C4-2B (cell line): ENCODE data around the gene COX6B2.

Source experiments
- CTCF ChIP-seq: fragments of 450-650 bp; conservative IDR thresholded peaks from 2 replicates; pipeline ENCODE4 v1.5.1; 2017; ENCODE audit warnings: mild to moderate bottlenecking
- ZFX ChIP-seq: fragments of 450-650 bp; IDR thresholded peaks from 2 replicates; pipeline ENCODE4 v1.6.1; 2017

- TF ChIP-seq CTCF = no peak
- no peak for TF ChIP-seq ZFX
These were observed 18.4 kb downstream of the COX6B2 start for GRCh38 chr19:55336101-55336500.
